ENCODE measurements around the gene SPIRE1. TPM values are rescaled to one million over a fixed set of nuclear protein-coding genes. Genes with fewer than 3 reads are reported as not detected.

The SPIRE1 gene
- total and polyA plus RNA-seq, 9 donors: 7.9 to 30.2 (median 20.4) TPM

- H3K27ac ChIP-seq: no peak overlapping the region
- intact Hi-C loops (cut with DNase I): no loop called here
- 91 to 94% (median 92%) methylated on average over 9 of the region's 9 CpGs for WGBS, 3 donors
Observed at GRCh38 chr18:12410081-12410481, 247.8 kb downstream of the SPIRE1 start.

GRCh38 chr18:12409469-12409868 lies 248.4 kb downstream of the SPIRE1 start:
- 78 to 83% (median 82%) methylated on average over 3 of the region's 3 CpGs for WGBS, 3 donors
- DNase-seq: no peak
- H3K36me3 ChIP-seq: no peaks in the 10 kb centered on the region
- intact Hi-C loops (cut with DNase I): no loop called here
- H3K27me3 ChIP-seq: no peaks in the 10 kb centered on the region
- TF ChIP-seq EP300 (IDR thresholded peaks at IDR 0.05) (no peak), POLR2A (IDR thresholded peaks at IDR 0.05) (no peak), CTCF (IDR thresholded peaks at IDR 0.05) (no peak)
- H3K9me3 ChIP-seq: no peaks in the 10 kb centered on the region
- no peak overlapping the region for H3K4me3 ChIP-seq
- H3K27ac ChIP-seq: no peak overlapping the region
- H3K4me1 ChIP-seq (ENCODE audit: insufficient read depth): peaks cover 7% of the 10 kb centered on the region

More at GRCh38 chr18:12410081-12410481, 247.8 kb downstream of the SPIRE1 start:
- TF ChIP-seq POLR2A (IDR thresholded peaks at IDR 0.05) (no peak), CTCF (IDR thresholded peaks at IDR 0.05) (no peak), EP300 (IDR thresholded peaks at IDR 0.05) (no peak)
- no peaks in the 10 kb centered on the region for H3K27me3 ChIP-seq
- no peaks in the 10 kb centered on the region for H3K36me3 ChIP-seq
- no peak for DNase-seq
- H3K4me1 ChIP-seq (ENCODE audit: insufficient read depth): peaks cover 7% of the 10 kb centered on the region
- no peaks in the 10 kb centered on the region for H3K9me3 ChIP-seq
- H3K4me3 ChIP-seq: no peak overlapping the region

GRCh38 chr18:12408247-12408869 lies 249.5 kb downstream of the SPIRE1 start:
- TF ChIP-seq POLR2A (IDR thresholded peaks at IDR 0.05) (peak; percentile 5), CTCF (IDR thresholded peaks at IDR 0.05) (no peak)
- H3K9me3 ChIP-seq: no peaks in the 10 kb centered on the region
- peak overlapping the region; percentile 57 to 81 for H3K27ac ChIP-seq
- DNase-seq: peak in 1 of 5 donors; percentile 31
- H3K4me1 ChIP-seq (ENCODE audit: insufficient read depth): peaks cover 7% of the 10 kb centered on the region
- no peaks in the 10 kb centered on the region for H3K36me3 ChIP-seq
- no peaks in the 10 kb centered on the region for H3K27me3 ChIP-seq
- intact Hi-C loops (cut with DNase I): no loop called here
- WGBS, 3 donors: 6 to 10% (median 10%) methylated on average over 18 to 32 of the region's 32 CpGs
- H3K4me3 ChIP-seq: peak overlapping the region; percentile 60

- Histone ChIP-seq H3K27me3 (no peaks in the 10 kb centered on the region), H3K27ac (no peak overlapping the region), H3K36me3 (no peaks in the 10 kb centered on the region), H3K4me3 (no peak overlapping the region), H3K4me1 (ENCODE audit: insufficient read depth) (peaks cover 7% of the 10 kb centered on the region), H3K9me3 (no peaks in the 10 kb centered on the region)
- WGBS, 3 donors: 32 to 61% (median 33%) methylated on average over 19 of the region's 19 CpGs
- TF ChIP-seq POLR2A (IDR thresholded peaks at IDR 0.05): no peak
- TF ChIP-seq CTCF (IDR thresholded peaks at IDR 0.05): no peak
- no peak for TF ChIP-seq EP300 (IDR thresholded peaks at IDR 0.05)
- intact Hi-C loops (cut with DNase I): no loop called here
- peak in 1 of 5 donors; percentile 34 for DNase-seq
Observed at GRCh38 chr18:12406371-12407111, 251.4 kb downstream of the SPIRE1 start.

Data from ovary (tissue), 9 donors.